Peyer's patch (tissue), 4 donors: ENCODE data around the gene KRTAP4-11.
"Not testable (repeated sequence)": the region's sequence is repeated elsewhere in the genome, so short reads cannot be mapped to it uniquely, and the experiment has no call there.

Experiments used
- CTCF ChIP-seq, 6 experiments: fragments of 450-650 bp in 4 of 6; fragments of 200-600 bp in 2 of 6; sonication (generic) in 1 of 6; IDR thresholded peaks; one replicate each; pipeline ENCODE4 v1.5.1; 2017 to 2019; ENCODE audit warnings: antibody characterized with exemption in 6 of 6, mild to moderate bottlenecking in 3 of 6, moderate library complexity in 1 of 6
- POLR2A ChIP-seq, 2 donors: fragments of 450-650 bp; IDR thresholded peaks; one replicate each; pipeline ENCODE4 v1.5.1; 2017; ENCODE audit warnings: antibody characterized with exemption in 2 of 2, mild to moderate bottlenecking in 2 of 2, moderate library complexity in 2 of 2

GRCh38 chr17:41123991-41124371 is 5.8 kb upstream of the KRTAP4-11 start, which contains the start of gene KRTAP4-12:
- not testable (repeated sequence) for TF ChIP-seq CTCF, POLR2A (IDR thresholded peaks at IDR 0.05)
